Activated CD8-positive, alpha-beta memory T cell treated with anti-CD3 and anti-CD28 coated beads, Interleukin-2, amount 10 ng/mL, durations not matched to agents 7 days and 5 days (primary cell): ENCODE measurements around the gene TLR9. TPM values are rescaled to one million over a fixed set of nuclear protein-coding genes. Genes with fewer than 3 reads are reported as not detected.

Source experiments
- ATAC-seq: fragments of 150-1000 bp; cut with Tn5 transposase; one replicate; pipeline ENCODE4 v1.10.0; 2021; ENCODE audit warnings: moderate library complexity
- CTCF ChIA-PET: fragments of 350-600 bp; sonication (Branson Sonifier 250); formaldehyde crosslinking; loops from one replicate; lab custom pipeline; 2021; ENCODE audit warnings: antibody characterized with exemption; lab: Charles Lee
- DNase-seq: peaks from one replicate; pipeline ENCODE4 v3.0.0-alpha.2; 2020
- H3K27ac Mint-ChIP-seq: one replicate; pipeline ENCODE4 v1.8.0; 2021; ENCODE audit warnings: mild to moderate bottlenecking, mixed read lengths
- H3K27me3 Mint-ChIP-seq: one replicate; pipeline ENCODE4 v1.8.0; 2021; ENCODE audit warnings: mixed read lengths
- H3K36me3 Mint-ChIP-seq: one replicate; pipeline ENCODE4 v1.8.0; 2021; ENCODE audit warnings: mild to moderate bottlenecking, mixed read lengths
- H3K4me1 Mint-ChIP-seq: one replicate; pipeline ENCODE4 v1.8.0; 2021; ENCODE audit warnings: mixed read lengths
- H3K4me3 Mint-ChIP-seq: one replicate; pipeline ENCODE4 v1.8.0; 2021; ENCODE audit warnings: mild to moderate bottlenecking, moderate library complexity, mixed read lengths
- H3K9me3 Mint-ChIP-seq: one replicate; pipeline ENCODE4 v1.8.0; 2022; ENCODE audit warnings: low read depth, mixed read lengths
- total RNA-seq, 2 experiments: library from RNA; stranded (reverse); gene quantifications; one replicate each; pipeline ENCODE4 v1.2.3, GENCODE V29; 2021

TLR9 gene
- total RNA-seq, 2 experiments from 2014 or later: 0.64 TPM; not detected in 1

- ATAC-seq: no peak
- peaks cover 20% of the 10 kb centered on the region for H3K36me3 Mint-ChIP-seq
- peaks cover 51% of the 10 kb centered on the region for H3K4me1 Mint-ChIP-seq
- CTCF ChIA-PET: interaction anchor here (0.8 to 1.6 kb wide), 4 partner anchors 10 to 109 kb away, joined by 3 to 4 read pairs (median 3); no protein-coding TSS in a partner anchor
- no peaks in the 10 kb centered on the region for H3K27me3 Mint-ChIP-seq
- no peak overlapping the region for H3K4me3 Mint-ChIP-seq
- no peak for DNase-seq
- H3K9me3 Mint-ChIP-seq: no peaks in the 10 kb centered on the region
- H3K27ac Mint-ChIP-seq: peak overlapping the region; percentile 17
These were observed 2.3 kb upstream of the TLR9 start for GRCh38 chr3:52227766-52228165.

GRCh38 chr3:52227117-52227516 lies 1.7 kb upstream of the TLR9 start:
- Mint-ChIP-seq H3K27ac (no peak overlapping the region), H3K36me3 (peaks cover 20% of the 10 kb centered on the region), H3K4me3 (no peak overlapping the region), H3K27me3 (no peaks in the 10 kb centered on the region), H3K9me3 (no peaks in the 10 kb centered on the region), H3K4me1 (peaks cover 51% of the 10 kb centered on the region)
- ATAC-seq (no peak), DNase-seq (no peak)
- CTCF ChIA-PET: interaction anchor here (0.8 to 2.3 kb wide), 6 partner anchors 10 to 226 kb away, joined by 3 to 13 read pairs (median 3); no protein-coding TSS in a partner anchor

- Mint-ChIP-seq H3K9me3 (no peaks in the 10 kb centered on the region), H3K4me3 (no peak overlapping the region), H3K36me3 (peaks cover 15% of the 10 kb centered on the region), H3K27me3 (no peaks in the 10 kb centered on the region), H3K4me1 (peaks cover 53% of the 10 kb centered on the region), H3K27ac (peak overlapping the region; percentile 62)
- CTCF ChIA-PET: interaction anchor here (1.1 to 2.3 kb wide), 7 partner anchors 14 to 113 kb away, joined by 3 to 13 read pairs (median 4); partner anchors contain the start of gene WDR82
- DNase-seq (no peak), ATAC-seq (no peak)
These were observed 878 bp upstream of the TLR9 start for GRCh38 chr3:52226229-52226817.

DNA sequence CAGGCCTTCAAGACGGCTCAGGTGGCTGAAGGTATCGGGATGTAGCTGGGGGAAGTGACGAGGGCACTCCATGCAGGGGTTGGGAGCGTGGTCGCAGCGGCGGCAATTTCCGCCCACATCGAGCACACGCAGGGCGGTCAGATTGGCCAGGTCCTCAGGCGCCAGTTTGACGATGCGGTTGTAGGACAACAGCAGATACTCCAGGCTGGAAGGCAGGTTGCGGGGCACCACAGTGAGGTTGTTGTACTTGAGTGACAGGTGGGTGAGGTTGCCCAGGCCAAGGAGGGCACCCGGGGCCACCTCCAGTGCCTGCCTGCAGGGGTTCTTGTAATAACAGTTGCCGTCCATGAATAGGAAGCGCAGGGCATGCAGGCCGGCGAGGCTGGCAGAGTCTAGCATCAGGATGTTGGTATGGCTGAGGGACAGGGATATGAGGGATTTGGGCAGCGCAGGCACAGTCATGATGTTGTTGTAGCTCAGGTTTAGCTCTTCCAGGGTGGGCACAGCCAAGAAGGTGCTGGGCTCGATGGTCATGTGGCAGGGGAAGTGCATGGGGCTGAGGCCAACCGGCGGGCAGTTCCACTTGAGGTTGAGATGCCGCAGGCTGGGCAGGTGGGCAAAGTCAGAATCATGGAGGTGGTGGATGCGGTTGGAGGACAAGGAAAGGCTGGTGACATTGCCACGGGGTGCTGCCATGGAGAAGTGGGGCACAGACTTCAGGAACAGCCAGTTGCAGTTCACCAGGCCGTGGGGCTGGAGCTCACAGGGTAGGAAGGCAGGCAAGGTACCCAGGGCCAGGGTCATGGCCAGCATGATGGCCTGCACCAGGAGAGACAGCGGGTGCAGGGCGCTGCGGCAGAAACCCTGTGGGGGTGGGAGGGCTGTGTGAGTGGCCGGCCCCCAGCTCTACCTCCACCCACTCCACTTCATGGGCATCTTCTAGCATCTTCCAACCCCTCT lies 1.7 kb downstream of the TLR9 start:
- no peaks in the 10 kb centered on the region for H3K27me3 Mint-ChIP-seq
- peak overlapping the region; percentile 87 for H3K27ac Mint-ChIP-seq
- DNase-seq (no peak), ATAC-seq (no peak)
- CTCF ChIA-PET: interaction anchor here (1.3 to 8.5 kb wide), 7 partner anchors 8 to 223 kb away, joined by 3 to 144 read pairs (median 80); partner anchors contain the start of genes PPM1M, TWF2 and WDR82
- peaks cover 76% of the 10 kb centered on the region for H3K4me1 Mint-ChIP-seq
- H3K9me3 Mint-ChIP-seq: no peaks in the 10 kb centered on the region
- no peak overlapping the region for H3K4me3 Mint-ChIP-seq
- H3K36me3 Mint-ChIP-seq: no peaks in the 10 kb centered on the region

GRCh38 chr3:52222319-52223221 lies 2.9 kb downstream of the TLR9 start:
- no peaks in the 10 kb centered on the region for H3K36me3 Mint-ChIP-seq
- DNase-seq (no peak), ATAC-seq (no peak)
- H3K27me3 Mint-ChIP-seq: no peaks in the 10 kb centered on the region
- peak overlapping the region; percentile 73 for H3K4me3 Mint-ChIP-seq
- CTCF ChIA-PET: interaction anchor here (0.7 to 8.5 kb wide), 17 partner anchors 9 to 237 kb away, joined by 3 to 144 read pairs (median 8); partner anchors contain the start of genes GLYCTK, POC1A, PPM1M and RPL29
- peaks cover 86% of the 10 kb centered on the region for H3K4me1 Mint-ChIP-seq
- no peaks in the 10 kb centered on the region for H3K9me3 Mint-ChIP-seq
- H3K27ac Mint-ChIP-seq: peak overlapping the region; percentile 87

- Mint-ChIP-seq H3K27ac (peak overlapping the region; percentile 87), H3K9me3 (no peaks in the 10 kb centered on the region), H3K4me1 (peaks cover 93% of the 10 kb centered on the region), H3K4me3 (peak overlapping the region; percentile 73), H3K27me3 (no peaks in the 10 kb centered on the region), H3K36me3 (peaks cover under 1% of the 10 kb centered on the region)
- ATAC-seq (peak; percentile 58), DNase-seq (peak; percentile 86)
- CTCF ChIA-PET: interaction anchor here (0.7 to 8.5 kb wide), 21 partner anchors 10 to 238 kb away, joined by 3 to 144 read pairs (median 8); partner anchors contain the start of genes GLYCTK, POC1A, PPM1M and RPL29
These were observed 3.7 kb downstream of the TLR9 start for GRCh38 chr3:52221563-52222318.

DNA sequence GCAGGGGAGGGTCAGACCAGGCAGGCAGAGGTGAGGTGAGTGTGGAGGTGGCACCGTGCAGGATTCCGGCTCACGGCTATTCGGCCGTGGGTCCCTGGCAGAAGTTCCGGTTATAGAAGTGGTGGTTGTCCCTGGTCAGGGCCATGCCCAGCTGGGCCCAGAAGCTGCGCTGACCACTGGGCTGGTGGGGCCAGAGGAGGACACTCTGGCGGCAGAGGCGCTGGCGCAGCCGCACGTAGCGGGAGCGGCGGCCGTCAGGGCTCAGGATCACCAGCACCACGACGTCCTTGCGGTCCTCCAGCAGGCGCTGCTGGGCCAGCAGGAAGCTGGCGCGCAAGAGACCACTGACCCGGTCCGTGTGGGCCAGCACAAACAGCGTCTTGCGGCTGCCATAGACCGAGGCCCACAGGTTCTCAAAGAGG lies 4.3 kb downstream of the TLR9 start:
- DNase-seq: no peak
- H3K9me3 Mint-ChIP-seq: no peaks in the 10 kb centered on the region
- H3K36me3 Mint-ChIP-seq: peaks cover 1% of the 10 kb centered on the region
- H3K27me3 Mint-ChIP-seq: no peaks in the 10 kb centered on the region
- peak overlapping the region; percentile 77 for H3K27ac Mint-ChIP-seq
- H3K4me3 Mint-ChIP-seq: peak overlapping the region; percentile 73
- CTCF ChIA-PET: interaction anchor here (0.7 to 8.5 kb wide), 35 partner anchors 8 to 232 kb away, joined by 3 to 144 read pairs (median 8); partner anchors contain the start of genes DNAH1, GLYCTK, POC1A and PPM1M
- H3K4me1 Mint-ChIP-seq: peaks cover 92% of the 10 kb centered on the region
- no peak for ATAC-seq

DNA sequence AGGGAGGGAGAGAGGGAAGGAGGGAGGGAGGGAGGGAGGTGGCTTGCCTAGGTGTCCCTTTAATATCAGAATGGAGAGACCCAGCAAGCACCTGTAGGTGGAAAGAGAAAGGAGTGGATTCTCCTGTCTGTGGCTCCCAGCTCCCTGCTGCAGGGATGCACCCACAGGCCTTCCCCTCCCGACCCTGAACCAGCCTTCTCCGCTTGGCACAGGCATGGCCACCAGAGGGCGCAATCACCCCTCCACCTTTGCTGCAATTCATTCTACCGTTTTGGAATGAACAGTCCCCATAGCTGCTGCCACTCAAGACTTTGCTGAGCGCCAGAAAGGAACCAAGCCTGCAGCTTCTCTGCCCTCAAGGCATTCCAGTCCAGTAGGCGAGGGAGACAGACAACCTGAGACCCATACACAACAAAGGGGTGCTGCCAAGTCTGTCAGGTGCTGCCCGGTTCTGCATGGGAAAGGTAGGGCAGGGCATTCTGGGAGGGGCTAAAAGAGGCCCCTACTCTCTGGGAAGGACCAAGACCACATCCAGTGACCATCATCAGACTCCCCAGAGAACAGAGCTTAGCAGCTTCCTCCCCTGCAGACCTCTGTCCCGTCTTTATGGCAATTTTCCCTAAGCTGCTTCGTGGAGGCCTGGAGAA lies 4.9 kb downstream of the TLR9 start:
- ATAC-seq: peak; percentile 74
- H3K27ac Mint-ChIP-seq: peak overlapping the region; percentile 77
- no peaks in the 10 kb centered on the region for H3K9me3 Mint-ChIP-seq
- H3K4me3 Mint-ChIP-seq: peak overlapping the region; percentile 48
- H3K4me1 Mint-ChIP-seq: peaks cover 87% of the 10 kb centered on the region
- peaks cover 4% of the 10 kb centered on the region for H3K36me3 Mint-ChIP-seq
- no peaks in the 10 kb centered on the region for H3K27me3 Mint-ChIP-seq
- CTCF ChIA-PET: interaction anchor here (0.7 to 8.5 kb wide), 35 partner anchors 9 to 232 kb away, joined by 3 to 144 read pairs (median 6); partner anchors contain the start of genes DNAH1, GLYCTK, POC1A and PPM1M
- peak; percentile 93 for DNase-seq

DNA sequence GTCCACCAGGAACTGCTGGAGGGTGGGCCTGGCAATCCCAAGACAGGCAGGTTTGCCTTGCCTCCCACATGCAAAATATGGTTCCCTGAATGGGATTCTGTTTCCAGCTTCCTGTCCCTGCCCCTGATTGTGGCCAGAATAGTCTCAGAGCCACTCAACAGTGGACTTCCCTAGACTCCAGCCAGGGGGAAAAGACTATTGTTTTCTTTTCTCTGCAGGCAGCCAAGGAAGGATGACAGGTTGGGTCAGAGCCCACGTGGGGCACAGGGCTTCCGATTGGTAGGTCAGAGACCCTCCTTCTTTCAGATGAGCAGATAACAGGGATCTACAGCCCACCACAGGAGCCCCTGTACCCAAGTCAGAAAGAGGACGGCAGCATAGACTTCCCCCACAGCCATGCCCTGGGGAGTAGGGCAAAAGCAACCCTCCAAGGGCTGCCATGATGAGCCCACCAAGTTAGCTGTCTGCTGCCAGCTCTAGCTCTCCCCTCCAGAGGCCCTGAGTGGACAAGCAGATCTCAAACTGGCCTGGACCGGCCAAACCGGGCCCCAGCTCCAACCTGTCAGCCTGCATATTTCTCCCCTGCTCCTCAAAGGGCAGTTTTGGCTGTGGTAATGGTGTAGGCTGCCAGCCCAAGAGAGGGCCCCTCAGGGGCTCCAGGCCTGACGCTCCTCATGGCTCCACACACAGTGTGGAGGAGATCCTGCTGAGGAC lies 6.4 kb downstream of the TLR9 start:
- Mint-ChIP-seq H3K9me3 (no peaks in the 10 kb centered on the region), H3K4me1 (peaks cover 78% of the 10 kb centered on the region), H3K36me3 (peaks cover 6% of the 10 kb centered on the region), H3K4me3 (peak overlapping the region; percentile 78), H3K27ac (peak overlapping the region; percentile 88), H3K27me3 (no peaks in the 10 kb centered on the region)
- no peak for DNase-seq
- CTCF ChIA-PET: interaction anchor here (0.7 to 8.5 kb wide), 20 partner anchors 10 to 234 kb away, joined by 3 to 144 read pairs (median 12); partner anchors contain the start of genes DNAH1, POC1A, PPM1M and RPL29
- ATAC-seq: no peak

DNA sequence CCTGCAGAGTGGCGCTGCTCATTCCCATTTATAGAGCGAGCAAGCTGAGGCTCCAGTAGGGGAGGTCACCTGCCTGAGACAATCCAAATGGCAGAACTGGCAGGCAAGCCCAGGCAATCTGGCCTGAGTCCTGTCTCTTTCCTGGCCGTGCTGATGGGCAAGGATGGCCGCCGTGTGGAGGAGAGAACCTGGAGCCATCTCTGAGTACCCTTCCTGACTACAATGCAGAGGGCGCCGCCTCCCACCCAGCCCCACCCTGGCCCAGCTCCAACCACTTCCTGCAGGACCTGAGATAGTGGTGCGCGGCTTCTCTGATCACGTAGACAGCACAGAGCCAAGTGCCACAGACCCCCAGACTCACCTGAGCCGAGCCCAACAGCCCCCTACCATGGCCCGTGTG lies 7.0 kb downstream of the TLR9 start:
- DNase-seq (peak; percentile 83), ATAC-seq (peak; percentile 59)
- CTCF ChIA-PET: interaction anchor here (1.0 to 8.5 kb wide), 14 partner anchors 10 to 236 kb away, joined by 3 to 144 read pairs (median 5); partner anchors contain the start of genes DNAH1, RPL29, TWF2 and WDR82
- peaks cover 11% of the 10 kb centered on the region for H3K36me3 Mint-ChIP-seq
- no peaks in the 10 kb centered on the region for H3K9me3 Mint-ChIP-seq
- peak overlapping the region; percentile 78 for H3K4me3 Mint-ChIP-seq
- H3K27me3 Mint-ChIP-seq: no peaks in the 10 kb centered on the region
- peaks cover 73% of the 10 kb centered on the region for H3K4me1 Mint-ChIP-seq
- H3K27ac Mint-ChIP-seq: peak overlapping the region; percentile 88
